Erythroblast (primary cell): ENCODE data around the gene TRDMT1.

Source experiments
- GATA1 ChIP-seq: IDR thresholded peaks from 2 replicates; pipeline ENCODE4 v1.6.1; 2011; ENCODE audit warnings: low read depth, mild to moderate bottlenecking, control low read depth, low read length, moderate library complexity
- POLR2A ChIP-seq: IDR thresholded peaks from 2 replicates; pipeline ENCODE4 v1.6.1; 2011; ENCODE audit warnings: mild to moderate bottlenecking, low read length

- TF ChIP-seq POLR2A (no peak), GATA1 (no peak)
Observed at GRCh38 chr10:17235136-17235535, 33.7 kb upstream of the TRDMT1 start.
